Colonic mucosa (tissue), 4 donors: ENCODE data around the gene YKT6. TPM values are rescaled to one million over a fixed set of nuclear protein-coding genes. Genes with fewer than 3 reads are reported as not detected.

Experiments
- DNase-seq: peaks from one replicate; pipeline ENCODE4 v3.0.0-alpha.2; 2020
- H3K27ac ChIP-seq: fragments of 200-600 bp; one replicate; pipeline ENCODE4 v1.8.0; 2021
- H3K27me3 ChIP-seq: fragments of 200-600 bp; one replicate; pipeline ENCODE4 v1.8.0; 2021
- H3K36me3 ChIP-seq: fragments of 200-600 bp; one replicate; pipeline ENCODE4 v1.8.0; 2021
- H3K4me1 ChIP-seq: fragments of 200-600 bp; one replicate; pipeline ENCODE4 v1.8.0; 2021; ENCODE audit warnings: mild to moderate bottlenecking
- H3K4me3 ChIP-seq: fragments of 200-600 bp; one replicate; pipeline ENCODE4 v1.8.0; 2021
- H3K9ac ChIP-seq, 2 donors: one replicate each; pipeline ENCODE4 v1.7.0; 2013; ENCODE audit warnings: control low read depth in 2 of 2, low read depth in 2 of 2, low read length in 2 of 2
- H3K9me3 ChIP-seq: fragments of 200-600 bp; one replicate; pipeline ENCODE4 v1.8.0; 2021
- intact Hi-C: fragments of 100-400 bp; cut with DNase I; formaldehyde crosslinking; loops from one replicate; pipeline ENCODE4 v1.14.1; 2022
- total RNA-seq, 2 donors: library from RNA; stranded (reverse); fragmentation: NEBNext Ultra II Directional in 1 of 2; extraction: Animal tissue kit (Norgen Biotek cat#: 25700) in 1 of 2; gene quantifications; one replicate each; pipeline ENCODE4 v1.2.1, GENCODE V29; 2021
- TF ChIP-seq, protein P1 (sequence below): fragments of 200-600 bp; IDR thresholded peaks from one replicate; pipeline ENCODE4 v1.8.0; 2022; ENCODE audit warnings: antibody characterized with exemption, mild to moderate bottlenecking
- donor health status: healthy.
- donor health status: DM: no; HTN: no; CAD: no.
- donor health status: DM: no; HTN: no; CAD: no.

The YKT6 gene
- 100 to 1,000 TPM in 1 of 2 donors, 10 to 100 TPM in 1; 83.0 to 103 TPM for total RNA-seq

DNA sequence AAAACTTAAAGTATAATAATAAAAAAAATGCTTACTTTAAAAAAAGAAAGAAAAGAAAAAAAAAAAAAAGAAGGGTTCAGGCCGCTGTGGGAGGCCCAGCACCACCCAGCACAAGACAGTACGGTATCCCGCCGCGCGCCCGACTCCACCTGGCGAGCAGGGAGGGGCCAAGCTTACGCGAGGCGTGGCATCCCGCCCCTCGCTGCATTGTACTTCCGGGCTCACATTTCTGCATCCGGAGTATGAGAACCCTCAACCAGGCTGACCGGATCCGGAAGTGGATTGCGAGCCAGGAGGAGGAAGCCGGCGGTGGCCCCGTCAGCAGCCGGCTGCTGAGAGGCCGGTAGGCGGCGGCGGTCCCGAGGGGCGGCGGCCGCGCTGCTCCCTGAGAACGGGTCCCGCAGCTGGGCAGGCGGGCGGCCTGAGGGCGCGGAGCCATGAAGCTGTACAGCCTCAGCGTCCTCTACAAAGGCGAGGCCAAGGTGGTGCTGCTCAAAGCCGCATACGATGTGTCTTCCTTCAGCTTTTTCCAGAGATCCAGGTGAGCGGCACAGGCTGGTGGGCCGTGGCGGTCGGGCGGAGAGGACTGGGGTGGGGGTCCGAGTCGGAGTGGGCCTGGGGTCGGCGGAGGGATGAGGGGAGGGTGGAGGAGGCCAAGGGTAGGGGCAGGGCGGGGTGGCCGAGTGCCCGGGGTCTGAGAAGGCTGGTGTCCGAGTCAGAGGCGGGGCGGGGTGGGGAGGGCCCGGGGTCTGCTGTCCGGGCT is at the start of gene YKT6:
TSS of gene YKT6 (plus strand) at position 280 of the 763 bp plus-strand sequence. CDS start at position 438, 158 bp downstream.
- Histone ChIP-seq H3K27me3 (peaks cover 4% of the 10 kb centered on the region), H3K36me3 (peaks cover 8% of the 10 kb centered on the region), H3K9me3 (no peaks in the 10 kb centered on the region), H3K4me3 (peak within 1 kb of the TSS; percentile 84), H3K27ac (peak within 1 kb of the TSS; percentile 44), H3K4me1 (peaks cover 4% of the 10 kb centered on the region), H3K9ac (peak within 1 kb of the TSS; percentile 66 to 94)
- intact Hi-C loops = no loop called here
- TF ChIP-seq, protein P1, sequence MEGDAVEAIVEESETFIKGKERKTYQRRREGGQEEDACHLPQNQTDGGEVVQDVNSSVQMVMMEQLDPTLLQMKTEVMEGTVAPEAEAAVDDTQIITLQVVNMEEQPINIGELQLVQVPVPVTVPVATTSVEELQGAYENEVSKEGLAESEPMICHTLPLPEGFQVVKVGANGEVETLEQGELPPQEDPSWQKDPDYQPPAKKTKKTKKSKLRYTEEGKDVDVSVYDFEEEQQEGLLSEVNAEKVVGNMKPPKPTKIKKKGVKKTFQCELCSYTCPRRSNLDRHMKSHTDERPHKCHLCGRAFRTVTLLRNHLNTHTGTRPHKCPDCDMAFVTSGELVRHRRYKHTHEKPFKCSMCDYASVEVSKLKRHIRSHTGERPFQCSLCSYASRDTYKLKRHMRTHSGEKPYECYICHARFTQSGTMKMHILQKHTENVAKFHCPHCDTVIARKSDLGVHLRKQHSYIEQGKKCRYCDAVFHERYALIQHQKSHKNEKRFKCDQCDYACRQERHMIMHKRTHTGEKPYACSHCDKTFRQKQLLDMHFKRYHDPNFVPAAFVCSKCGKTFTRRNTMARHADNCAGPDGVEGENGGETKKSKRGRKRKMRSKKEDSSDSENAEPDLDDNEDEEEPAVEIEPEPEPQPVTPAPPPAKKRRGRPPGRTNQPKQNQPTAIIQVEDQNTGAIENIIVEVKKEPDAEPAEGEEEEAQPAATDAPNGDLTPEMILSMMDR = peak; percentile 40
- DNase-seq = peak; percentile 96

DNA sequence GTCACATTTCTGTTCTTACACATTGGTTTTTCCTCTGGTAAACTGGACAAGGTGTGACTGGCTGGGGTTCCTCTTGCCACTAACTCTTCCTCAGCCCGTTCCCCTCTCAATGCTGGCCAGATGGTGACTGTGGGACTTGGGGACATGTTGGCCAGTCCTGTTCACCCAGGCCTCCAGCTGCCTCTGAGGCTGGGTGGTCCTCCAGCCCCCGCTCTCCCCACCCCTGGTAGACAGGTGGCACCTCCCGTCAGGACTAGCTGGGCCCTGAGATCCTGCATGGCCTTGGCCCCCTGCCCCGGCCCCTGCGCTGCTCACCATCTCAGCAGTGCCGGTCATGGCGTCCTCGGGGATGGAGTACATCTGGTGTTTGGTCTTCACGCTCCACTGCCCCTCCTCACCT is 48.8 kb upstream of the YKT6 start:
- H3K27me3 ChIP-seq = no peaks in the 10 kb centered on the region
- H3K36me3 ChIP-seq = no peaks in the 10 kb centered on the region
- no peaks in the 10 kb centered on the region for H3K4me1 ChIP-seq
- intact Hi-C loops = no loop called here
- no peak for DNase-seq
- no peak overlapping the region for H3K27ac ChIP-seq
- H3K4me3 ChIP-seq = no peak overlapping the region
- H3K9ac ChIP-seq = no peak overlapping the region
- H3K9me3 ChIP-seq = no peaks in the 10 kb centered on the region
- TF ChIP-seq, protein P1 = no peak

DNA sequence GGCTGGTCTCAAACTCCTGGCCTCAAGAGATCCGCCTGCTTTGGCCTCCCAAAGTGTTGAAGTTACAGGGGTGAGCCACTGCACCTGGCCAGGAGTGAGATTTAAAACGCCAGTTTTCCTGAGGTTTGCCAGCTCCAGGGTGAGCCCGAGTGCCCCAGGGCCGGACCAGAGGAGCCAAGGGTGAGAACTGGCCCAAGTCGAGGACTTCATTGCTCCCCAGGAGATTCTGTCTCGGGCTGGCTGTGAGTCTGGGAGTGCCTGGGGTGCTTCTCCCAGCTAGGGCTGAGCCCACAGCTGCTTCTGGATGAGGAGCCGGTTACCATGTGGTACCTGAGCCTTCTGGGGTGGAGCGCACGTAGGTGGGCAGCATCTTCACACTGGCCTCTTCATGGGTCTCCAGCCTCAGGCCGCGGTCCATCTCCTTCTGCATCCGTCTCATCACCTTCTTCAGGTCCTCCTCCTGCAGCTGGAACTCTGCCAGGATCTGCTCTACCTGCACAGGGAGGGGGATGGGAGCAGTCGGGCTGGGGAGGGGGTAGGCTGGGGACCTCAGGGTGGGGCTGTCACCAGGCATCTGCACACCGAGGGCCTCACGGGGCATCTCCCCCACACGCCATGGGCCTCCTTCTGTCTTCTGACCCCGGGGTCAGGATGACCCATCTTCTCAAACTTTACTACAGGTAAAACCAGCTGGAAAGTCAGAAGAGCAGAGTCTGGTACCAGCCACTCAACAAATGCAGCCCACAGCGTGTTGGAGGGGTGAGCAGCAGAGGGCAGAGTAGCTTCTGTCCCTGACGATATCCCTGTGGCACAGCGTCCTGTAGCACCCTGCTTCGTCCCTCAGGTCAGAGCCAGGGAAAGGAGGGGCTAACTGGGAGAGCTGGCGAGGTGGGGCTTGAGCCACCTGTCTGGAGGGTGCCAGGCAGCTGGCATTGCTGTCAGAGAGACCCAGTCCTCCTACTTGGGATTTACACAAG is 47.5 kb upstream of the YKT6 start:
- Histone ChIP-seq H3K27ac (no peak overlapping the region), H3K4me1 (no peaks in the 10 kb centered on the region), H3K9ac (no peak overlapping the region), H3K9me3 (no peaks in the 10 kb centered on the region), H3K27me3 (no peaks in the 10 kb centered on the region), H3K36me3 (no peaks in the 10 kb centered on the region), H3K4me3 (no peak overlapping the region)
- DNase-seq = no peak
- TF ChIP-seq, protein P1 = no peak
- intact Hi-C loops = no loop called here

DNA sequence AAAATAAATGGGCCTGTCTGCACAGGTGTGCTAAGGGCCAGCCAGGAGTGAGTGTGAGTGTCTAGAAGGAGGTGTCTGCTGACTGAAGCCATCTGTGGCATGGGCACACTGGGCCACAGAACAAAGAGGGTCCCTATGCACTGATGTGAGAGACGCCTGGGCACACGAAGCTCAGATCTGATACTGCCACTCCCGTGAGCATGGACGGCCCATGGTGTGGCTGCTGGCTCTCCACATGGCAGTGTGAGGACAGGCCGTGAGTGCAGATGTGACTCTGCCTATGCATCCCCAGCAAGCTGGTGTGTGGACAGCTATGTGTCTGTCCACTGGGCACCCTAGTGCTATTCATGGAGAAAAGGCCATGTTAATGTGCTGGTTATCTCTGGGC is 46.8 kb upstream of the YKT6 start:
- TF ChIP-seq, protein P1 = no peak
- Histone ChIP-seq H3K9ac (no peak overlapping the region), H3K36me3 (no peaks in the 10 kb centered on the region), H3K27ac (no peak overlapping the region), H3K9me3 (no peaks in the 10 kb centered on the region), H3K27me3 (no peaks in the 10 kb centered on the region), H3K4me3 (no peak overlapping the region), H3K4me1 (no peaks in the 10 kb centered on the region)
- intact Hi-C loops = no loop called here
- DNase-seq = no peak

DNA sequence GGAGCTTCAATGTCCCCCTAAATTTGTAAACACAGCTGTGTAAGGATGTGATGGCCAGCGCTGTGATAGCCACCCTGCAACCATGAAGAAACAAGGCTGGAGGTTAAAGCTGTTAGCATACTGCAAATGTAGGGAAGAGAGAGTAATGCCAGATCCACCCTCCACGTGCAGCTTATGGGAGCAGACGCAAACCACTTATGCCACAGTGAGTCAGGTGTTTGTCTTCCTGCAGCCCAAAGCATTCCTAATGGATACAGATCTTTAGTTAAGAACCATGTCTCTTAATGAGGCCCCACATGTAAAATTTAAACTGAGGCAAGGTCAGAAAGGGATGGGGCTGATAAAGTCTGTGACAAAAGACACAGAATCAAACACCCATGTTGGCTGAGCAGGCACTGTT is 46.1 kb upstream of the YKT6 start:
- no peak overlapping the region for H3K9ac ChIP-seq
- no peak for DNase-seq
- H3K36me3 ChIP-seq = no peaks in the 10 kb centered on the region
- H3K9me3 ChIP-seq = no peaks in the 10 kb centered on the region
- TF ChIP-seq, protein P1 = no peak
- H3K4me1 ChIP-seq = no peaks in the 10 kb centered on the region
- H3K4me3 ChIP-seq = no peak overlapping the region
- no peaks in the 10 kb centered on the region for H3K27me3 ChIP-seq
- no peak overlapping the region for H3K27ac ChIP-seq
- intact Hi-C loops = no loop called here
